PC-9 (cell line): ENCODE results near the gene LIPC. TPM values are rescaled to one million over a fixed set of nuclear protein-coding genes. Genes with fewer than 3 reads are reported as not detected.

Source experiments
- BruUV-seq: library from RNA; stranded (reverse); fragments of 400-500 nt; replicated peaks from 2 replicates; lab custom pipeline; 2021; lab: Mats Ljungman, UMichigan
- CTCF ChIA-PET: fragments of 300-600 bp; sonication (Branson Sonifier 250); formaldehyde crosslinking; loops from one replicate; lab custom pipeline; 2022; ENCODE audit warnings: antibody characterized with exemption; lab: Charles Lee
- POLR2A ChIA-PET: fragments of 300-600 bp; sonication (Branson Sonifier 250); formaldehyde crosslinking; loops from one replicate; lab custom pipeline; 2022; ENCODE audit warnings: antibody characterized with exemption; ENCODE audit not compliant: unreplicated experiment; lab: Charles Lee
- DNase-seq, 2 experiments: peaks; one replicate each; pipeline versions ENCODE4 v3.0.0 to v3.0.0-alpha.2; 2015 to 2022; ENCODE audit warnings: mixed read lengths in 1 of 2
- H2AFZ ChIP-seq: fragments of 200-600 bp; sonication (generic); 2 replicates; pipeline ENCODE4 v1.8.1; 2017; ENCODE audit warnings: antibody characterized with exemption
- H3F3A ChIP-seq: fragments of 200-600 bp; sonication (generic); 2 replicates; pipeline ENCODE4 v1.8.1; 2017; ENCODE audit warnings: antibody characterized with exemption, mild to moderate bottlenecking, low read depth; ENCODE audit not compliant: insufficient read depth
- H3K27ac ChIP-seq: fragments of 200-600 bp; sonication (generic); 2 replicates; pipeline ENCODE4 v1.6.1; 2016; ENCODE audit warnings: mixed run types
- H3K27me3 ChIP-seq: fragments of 200-600 bp; sonication (generic); 2 replicates; pipeline ENCODE4 v1.6.1; 2016; ENCODE audit warnings: low read depth, mixed run types; ENCODE audit not compliant: insufficient read depth
- H3K36me3 ChIP-seq: fragments of 200-600 bp; sonication (generic); 2 replicates; pipeline ENCODE4 v1.6.1; 2016; ENCODE audit warnings: low read depth, mixed run types
- H3K4me1 ChIP-seq: fragments of 200-600 bp; sonication (generic); replicated peaks from 2 replicates; pipeline ENCODE4 v1.6.1; 2016; ENCODE audit warnings: mixed run types; ENCODE audit not compliant: insufficient read depth
- H3K4me2 ChIP-seq: fragments of 200-600 bp; sonication (generic); 2 replicates; pipeline ENCODE4 v1.6.1; 2017; ENCODE audit warnings: mixed run types
- H3K4me3 ChIP-seq: fragments of 200-600 bp; sonication (generic); 2 replicates; pipeline ENCODE4 v1.6.1; 2016; ENCODE audit warnings: mixed run types
- H3K79me2 ChIP-seq: fragments of 200-600 bp; sonication (generic); 2 replicates; pipeline ENCODE4 v1.6.1; 2017; ENCODE audit warnings: low read depth, mixed run types
- H3K9me2 ChIP-seq: fragments of 200-600 bp; sonication (generic); 2 replicates; pipeline ENCODE4 v1.8.1; 2017; ENCODE audit warnings: mild to moderate bottlenecking; ENCODE audit not compliant: insufficient read depth
- H3K9me3 ChIP-seq: fragments of 200-600 bp; sonication (generic); 2 replicates; pipeline ENCODE4 v1.8.1; 2016; ENCODE audit warnings: low read depth; ENCODE audit not compliant: insufficient read depth
- H4K20me1 ChIP-seq: fragments of 200-600 bp; sonication (generic); 2 replicates; pipeline ENCODE4 v1.8.1; 2017; ENCODE audit not compliant: insufficient read depth
- CTCF ChIP-seq: fragments of 200-600 bp; sonication (generic); conservative IDR thresholded peaks from 2 replicates; pipeline ENCODE4 v1.6.1; 2017; ENCODE audit warnings: mixed run types, antibody characterized with exemption, mild to moderate bottlenecking, moderate library complexity
- EZH2 ChIP-seq: fragments of 200-600 bp; sonication (generic); IDR thresholded peaks from 2 replicates; pipeline ENCODE4 v1.8.0; 2017; ENCODE audit warnings: antibody characterized with exemption, low read depth
- intact Hi-C: fragments of 100-400 bp; cut with micrococcal nuclease; formaldehyde crosslinking; loops from one replicate; pipeline ENCODE4 v1.10.0; 2022; ENCODE audit not compliant: unreplicated experiment
- total RNA-seq: library from RNA; stranded (reverse); gene quantifications from 2 replicates; pipeline ENCODE4 v1.2.3, GENCODE V29; 2021

Gene LIPC
- total RNA-seq, 1 experiment from 2014 or later, result not detected

- H4K20me1 ChIP-seq, result no peaks in the 10 kb centered on the region
- H3K9me2 ChIP-seq, result no peaks in the 10 kb centered on the region
- H3K27me3 ChIP-seq, result no peaks in the 10 kb centered on the region
- no peaks in the 10 kb centered on the region for H3K36me3 ChIP-seq
- ChIA-PET POLR2A (no interaction called here), CTCF (no interaction called here)
- intact Hi-C loops, result no loop called here
- no peaks in the 10 kb centered on the region for H3K79me2 ChIP-seq
- H3F3A ChIP-seq, result no peaks in the 10 kb centered on the region
- BruUV-seq, result no TSS peak
- TF ChIP-seq CTCF (no peak), EZH2 (no peak)
- no peak for DNase-seq
- H3K4me2 ChIP-seq, result no peak overlapping the region
- H3K4me1 ChIP-seq, result peaks cover 6% of the 10 kb centered on the region; the same call in 1 of the 2 replicates
- H2AFZ ChIP-seq, result no peak overlapping the region
- no peaks in the 10 kb centered on the region for H3K9me3 ChIP-seq
- H3K4me3 ChIP-seq, result no peak overlapping the region
- no peak overlapping the region for H3K27ac ChIP-seq
Observed at GRCh38 chr15:58407236-58407775, 24.5 kb upstream of the LIPC start.

- intact Hi-C loops, result no loop called here
- Histone ChIP-seq H3K9me3 (no peaks in the 10 kb centered on the region), H3K27ac (no peak overlapping the region), H4K20me1 (no peaks in the 10 kb centered on the region), H3K9me2 (no peaks in the 10 kb centered on the region), H3K27me3 (no peaks in the 10 kb centered on the region), H3F3A (no peaks in the 10 kb centered on the region), H2AFZ (no peak overlapping the region), H3K4me3 (no peak overlapping the region), H3K4me1 (peaks cover 6% of the 10 kb centered on the region; the same call in 1 of the 2 replicates), H3K36me3 (no peaks in the 10 kb centered on the region), H3K4me2 (no peak overlapping the region), H3K79me2 (no peaks in the 10 kb centered on the region)
- POLR2A ChIA-PET, result no interaction called here
- no peak for DNase-seq
- TF ChIP-seq CTCF, result no peak
- TF ChIP-seq EZH2, result no peak
- BruUV-seq, result no TSS peak
- CTCF ChIA-PET, result no interaction called here
Observed at GRCh38 chr15:58407778-58408177, 24.0 kb upstream of the LIPC start.

- H3K36me3 ChIP-seq, result no peaks in the 10 kb centered on the region
- ChIA-PET CTCF (no interaction called here), POLR2A (no interaction called here)
- H3K4me2 ChIP-seq, result no peak overlapping the region
- no peak overlapping the region for H3K27ac ChIP-seq
- H3K79me2 ChIP-seq, result no peaks in the 10 kb centered on the region
- no peaks in the 10 kb centered on the region for H3F3A ChIP-seq
- no TSS peak for BruUV-seq
- TF ChIP-seq EZH2 (no peak), CTCF (no peak)
- no peak for DNase-seq
- no peaks in the 10 kb centered on the region for H3K27me3 ChIP-seq
- intact Hi-C loops, result no loop called here
- H3K4me1 ChIP-seq, result peaks cover 6% of the 10 kb centered on the region; the same call in 1 of the 2 replicates
- H3K9me3 ChIP-seq, result no peaks in the 10 kb centered on the region
- H4K20me1 ChIP-seq, result no peaks in the 10 kb centered on the region
- H3K4me3 ChIP-seq, result no peak overlapping the region
- H3K9me2 ChIP-seq, result no peaks in the 10 kb centered on the region
- H2AFZ ChIP-seq, result no peak overlapping the region
Observed at GRCh38 chr15:58409861-58410260, 21.9 kb upstream of the LIPC start.
